HG02642 (cell line): ENCODE results near the gene TNFSF11.

ENCODE experiments used
- ATAC-seq: cut with Tn5 transposase; IDR thresholded peaks from one replicate; pipeline ENCODE4 v1.9.1; 2021; ENCODE audit warnings: mild to moderate bottlenecking; ENCODE audit not compliant: unreplicated experiment, poor library complexity

Gene TNFSF11

GRCh38 chr13:42607546-42607945 is 33.6 kb downstream of the TNFSF11 start:
- no peak for ATAC-seq

- ATAC-seq: no peak
These were observed 36.7 kb downstream of the TNFSF11 start for GRCh38 chr13:42610649-42611048.

- no peak for ATAC-seq
These were observed 37.3 kb downstream of the TNFSF11 start for GRCh38 chr13:42611086-42611779.

GRCh38 chr13:42612021-42612765 is 38.2 kb downstream of the TNFSF11 start:
- no peak for ATAC-seq

DNA sequence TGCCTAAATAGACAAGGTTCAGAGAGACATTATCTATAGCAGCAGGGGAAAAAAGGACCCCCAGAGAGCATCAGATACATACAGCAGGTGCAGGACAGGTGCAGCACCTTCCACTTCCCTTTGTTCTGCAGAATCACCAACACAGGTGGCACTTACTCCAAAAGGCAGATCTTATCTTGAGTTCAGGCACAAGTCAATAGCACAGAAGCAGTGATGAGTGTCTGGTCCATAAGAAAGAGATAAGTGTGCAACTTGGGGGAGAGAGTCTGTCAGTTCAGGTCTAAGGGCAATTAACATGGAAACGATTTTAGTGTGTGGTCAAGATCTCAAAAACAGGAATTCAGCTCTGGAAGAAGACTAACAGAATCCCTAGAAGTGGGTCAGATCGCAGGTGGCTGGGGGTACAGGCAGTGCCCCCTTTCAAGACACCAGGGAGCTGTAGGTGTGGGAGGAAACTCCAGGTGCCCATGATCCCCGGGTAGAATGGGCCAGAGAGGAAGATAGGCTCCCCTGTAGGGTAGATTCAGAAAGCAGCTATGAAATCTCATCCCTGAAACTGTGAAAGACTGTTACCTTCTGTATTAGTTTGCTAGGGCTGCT is 40.6 kb downstream of the TNFSF11 start:
- no peak for ATAC-seq

- ATAC-seq: no peak
These were observed 41.7 kb downstream of the TNFSF11 start for GRCh38 chr13:42615691-42616090.

GRCh38 chr13:42617221-42617620 is 43.3 kb downstream of the TNFSF11 start:
- ATAC-seq: no peak

DNA sequence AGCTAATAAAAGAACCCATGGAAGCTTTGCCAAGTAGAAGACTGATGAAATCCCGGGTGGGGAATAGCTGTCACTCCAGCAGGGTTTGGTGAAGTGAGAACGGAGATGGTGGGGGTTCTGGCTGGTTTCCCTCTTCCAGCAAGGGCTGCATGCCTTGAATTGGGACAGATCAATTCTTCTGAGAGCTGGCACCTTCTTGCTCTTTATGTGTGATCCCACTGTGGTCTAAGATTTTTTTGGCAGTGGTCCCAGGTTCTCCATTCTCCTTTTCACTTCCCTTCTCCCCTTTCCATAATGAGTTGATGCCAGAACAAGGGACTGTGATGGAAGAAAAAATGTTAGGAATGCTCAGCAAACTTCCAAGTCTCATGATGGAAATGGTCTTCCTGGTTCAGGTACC is 50.0 kb downstream of the TNFSF11 start:
- ATAC-seq: no peak

GRCh38 chr13:42625611-42626010 is 51.7 kb downstream of the TNFSF11 start:
- ATAC-seq: no peak

DNA sequence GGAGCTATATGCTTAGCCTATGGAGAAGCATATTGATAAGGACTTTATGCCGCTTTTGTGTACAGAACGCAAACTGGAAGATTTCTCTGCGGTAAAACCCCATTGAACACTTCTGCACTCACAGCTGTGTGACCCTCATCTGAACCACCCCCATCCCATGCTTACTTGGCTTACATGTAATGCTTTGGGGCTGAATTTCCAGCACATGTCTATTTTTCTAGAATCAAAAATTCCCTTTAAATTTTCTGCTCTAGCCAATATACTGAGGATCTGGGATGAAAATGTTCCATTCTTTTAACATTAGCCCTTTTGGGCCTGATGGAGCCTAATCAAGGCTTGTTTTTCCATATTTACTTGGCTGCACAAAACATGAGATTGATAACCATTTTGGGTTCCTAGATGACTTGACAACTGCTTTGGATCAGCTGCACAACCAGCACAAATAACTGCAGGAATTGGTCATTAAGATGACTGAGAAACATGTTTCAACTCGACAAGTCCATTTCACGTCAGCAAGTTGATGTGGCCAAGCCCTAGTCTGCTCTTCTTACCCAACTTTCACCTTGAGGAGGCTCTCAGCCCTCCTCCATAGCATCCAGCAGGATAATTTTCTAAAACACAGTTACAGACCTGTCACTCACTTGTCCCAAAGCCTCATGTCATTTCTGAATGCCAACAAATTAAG is 52.4 kb downstream of the TNFSF11 start:
- no peak for ATAC-seq

DNA sequence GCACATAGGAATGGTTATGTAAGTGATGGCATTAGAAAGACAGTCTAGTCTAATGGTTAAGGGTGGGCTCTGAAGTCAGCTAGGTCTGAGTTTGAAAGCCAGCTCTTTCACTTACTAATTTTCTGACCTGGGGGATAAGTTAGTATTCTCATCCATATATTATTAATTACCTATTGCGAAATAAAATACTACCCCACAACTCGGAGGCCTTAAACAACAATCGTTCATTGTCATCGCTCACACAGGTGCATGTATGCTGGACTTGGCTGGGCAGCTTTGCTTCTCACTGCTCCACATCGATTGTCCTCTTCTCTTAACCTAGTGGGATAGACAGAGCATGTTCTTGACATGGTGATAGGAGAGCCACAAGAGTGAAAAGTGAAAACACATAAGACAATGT is 54.7 kb downstream of the TNFSF11 start:
- no peak for ATAC-seq

DNA sequence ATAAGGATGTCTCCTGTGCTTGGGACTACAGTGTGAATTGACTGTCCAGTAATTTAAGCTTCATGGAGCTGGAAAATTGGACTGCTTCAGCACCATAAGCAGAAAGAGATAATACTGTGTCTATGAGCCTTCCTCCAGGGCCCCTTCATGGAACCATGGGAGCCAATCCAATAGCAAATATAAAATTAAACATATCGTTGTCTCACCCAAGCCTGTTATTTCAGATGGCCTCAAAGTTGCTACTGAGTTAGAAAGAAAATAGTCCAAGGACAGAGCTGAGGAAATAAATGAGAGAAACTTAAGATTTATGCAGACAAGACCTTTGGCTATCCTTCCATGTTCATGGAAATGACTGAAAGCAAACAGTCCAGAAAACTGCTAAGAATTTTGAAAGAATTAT is 57.2 kb downstream of the TNFSF11 start:
- ATAC-seq: no peak

- ATAC-seq: no peak
These were observed 59.5 kb downstream of the TNFSF11 start for GRCh38 chr13:42633495-42633894.

GRCh38 chr13:42638101-42638500 is 64.1 kb downstream of the TNFSF11 start:
- no peak for ATAC-seq

DNA sequence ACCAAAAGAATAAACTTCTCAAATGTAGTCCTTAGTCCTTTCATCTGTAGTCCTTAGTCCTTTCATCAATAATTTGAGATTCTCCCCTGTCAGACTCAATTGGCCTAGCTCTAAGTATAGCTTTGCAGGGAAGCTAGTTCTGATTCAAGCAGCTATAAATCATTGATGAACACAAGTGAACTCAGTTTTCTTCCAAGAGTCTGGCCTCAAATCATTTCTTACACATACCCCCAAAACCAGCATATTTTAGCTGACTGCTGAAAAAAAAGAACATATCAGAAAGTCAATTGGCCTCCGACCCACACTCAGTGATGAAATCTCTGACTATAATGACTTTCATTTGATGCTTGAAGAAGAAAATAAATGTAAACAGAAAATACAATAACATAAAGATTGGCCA is 64.9 kb downstream of the TNFSF11 start:
- no peak for ATAC-seq

- no peak for ATAC-seq
These were observed 69.1 kb downstream of the TNFSF11 start for GRCh38 chr13:42643076-42643475.

- no peak for ATAC-seq
These were observed 70.9 kb downstream of the TNFSF11 start for GRCh38 chr13:42644841-42645240.

- no peak for ATAC-seq
These were observed 71.8 kb downstream of the TNFSF11 start for GRCh38 chr13:42645717-42646116.

DNA sequence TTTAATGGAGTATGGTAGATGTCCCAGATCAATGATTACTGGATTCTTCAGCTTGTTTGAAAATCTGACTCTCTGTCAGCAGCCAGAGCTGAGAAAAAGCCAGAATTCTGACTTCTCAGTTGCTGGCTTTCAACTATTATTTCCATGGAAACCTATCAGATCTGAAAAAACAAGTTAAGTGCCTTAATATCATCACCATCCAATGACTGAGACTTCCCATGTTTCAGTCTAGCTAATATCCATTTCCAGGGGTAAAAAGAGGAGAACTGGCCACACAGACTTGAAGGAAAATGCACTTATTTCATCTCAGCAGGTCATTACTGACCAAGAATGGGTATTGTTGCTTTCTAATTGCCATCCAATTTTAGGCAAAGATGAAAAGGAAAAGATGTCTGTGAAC is 75.2 kb downstream of the TNFSF11 start:
- no peak for ATAC-seq

- no peak for ATAC-seq
These were observed 75.9 kb downstream of the TNFSF11 start for GRCh38 chr13:42649831-42650230.

GRCh38 chr13:42650506-42650905 is 76.6 kb downstream of the TNFSF11 start:
- ATAC-seq: no peak
